Measurements from ENCODE around the gene CDC14A. TPM values are rescaled to one million over a fixed set of nuclear protein-coding genes. Genes with fewer than 3 reads are reported as not detected.

CDC14A gene
- total RNA-seq, 1 experiment from 2014 or later = 11.1 TPM

- TF ChIP-seq, protein P1, sequence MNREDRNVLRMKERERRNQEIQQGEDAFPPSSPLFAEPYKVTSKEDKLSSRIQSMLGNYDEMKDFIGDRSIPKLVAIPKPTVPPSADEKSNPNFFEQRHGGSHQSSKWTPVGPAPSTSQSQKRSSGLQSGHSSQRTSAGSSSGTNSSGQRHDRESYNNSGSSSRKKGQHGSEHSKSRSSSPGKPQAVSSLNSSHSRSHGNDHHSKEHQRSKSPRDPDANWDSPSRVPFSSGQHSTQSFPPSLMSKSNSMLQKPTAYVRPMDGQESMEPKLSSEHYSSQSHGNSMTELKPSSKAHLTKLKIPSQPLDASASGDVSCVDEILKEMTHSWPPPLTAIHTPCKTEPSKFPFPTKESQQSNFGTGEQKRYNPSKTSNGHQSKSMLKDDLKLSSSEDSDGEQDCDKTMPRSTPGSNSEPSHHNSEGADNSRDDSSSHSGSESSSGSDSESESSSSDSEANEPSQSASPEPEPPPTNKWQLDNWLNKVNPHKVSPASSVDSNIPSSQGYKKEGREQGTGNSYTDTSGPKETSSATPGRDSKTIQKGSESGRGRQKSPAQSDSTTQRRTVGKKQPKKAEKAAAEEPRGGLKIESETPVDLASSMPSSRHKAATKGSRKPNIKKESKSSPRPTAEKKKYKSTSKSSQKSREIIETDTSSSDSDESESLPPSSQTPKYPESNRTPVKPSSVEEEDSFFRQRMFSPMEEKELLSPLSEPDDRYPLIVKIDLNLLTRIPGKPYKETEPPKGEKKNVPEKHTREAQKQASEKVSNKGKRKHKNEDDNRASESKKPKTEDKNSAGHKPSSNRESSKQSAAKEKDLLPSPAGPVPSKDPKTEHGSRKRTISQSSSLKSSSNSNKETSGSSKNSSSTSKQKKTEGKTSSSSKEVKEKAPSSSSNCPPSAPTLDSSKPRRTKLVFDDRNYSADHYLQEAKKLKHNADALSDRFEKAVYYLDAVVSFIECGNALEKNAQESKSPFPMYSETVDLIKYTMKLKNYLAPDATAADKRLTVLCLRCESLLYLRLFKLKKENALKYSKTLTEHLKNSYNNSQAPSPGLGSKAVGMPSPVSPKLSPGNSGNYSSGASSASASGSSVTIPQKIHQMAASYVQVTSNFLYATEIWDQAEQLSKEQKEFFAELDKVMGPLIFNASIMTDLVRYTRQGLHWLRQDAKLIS (CRISPR knock-in tag; IDR thresholded peaks at IDR 0.05; ENCODE audit: borderline replicate concordance) = no peak
- TF ChIP-seq ZNF671 (CRISPR knock-in tag; IDR thresholded peaks at IDR 0.05) (no peak), NR3C1 (CRISPR knock-in tag; conservative IDR thresholded peaks at IDR 0.05; ENCODE audit: low read depth) (no peak), ETV6 (CRISPR knock-in tag; IDR thresholded peaks at IDR 0.05) (no peak), ZSCAN18 (CRISPR knock-in tag; IDR thresholded peaks at IDR 0.05) (no peak), GTF2I (CRISPR knock-in tag; conservative IDR thresholded peaks at IDR 0.05) (no peak), CTCF (IDR thresholded peaks at IDR 0.05) (no peak), ATF3 (CRISPR knock-in tag; conservative IDR thresholded peaks at IDR 0.05) (no peak), ZNF425 (CRISPR knock-in tag; conservative IDR thresholded peaks at IDR 0.05) (no peak)
Observed at GRCh38 chr1:100360790-100361510, 8.6 kb downstream of the CDC14A start (continued).

DNA sequence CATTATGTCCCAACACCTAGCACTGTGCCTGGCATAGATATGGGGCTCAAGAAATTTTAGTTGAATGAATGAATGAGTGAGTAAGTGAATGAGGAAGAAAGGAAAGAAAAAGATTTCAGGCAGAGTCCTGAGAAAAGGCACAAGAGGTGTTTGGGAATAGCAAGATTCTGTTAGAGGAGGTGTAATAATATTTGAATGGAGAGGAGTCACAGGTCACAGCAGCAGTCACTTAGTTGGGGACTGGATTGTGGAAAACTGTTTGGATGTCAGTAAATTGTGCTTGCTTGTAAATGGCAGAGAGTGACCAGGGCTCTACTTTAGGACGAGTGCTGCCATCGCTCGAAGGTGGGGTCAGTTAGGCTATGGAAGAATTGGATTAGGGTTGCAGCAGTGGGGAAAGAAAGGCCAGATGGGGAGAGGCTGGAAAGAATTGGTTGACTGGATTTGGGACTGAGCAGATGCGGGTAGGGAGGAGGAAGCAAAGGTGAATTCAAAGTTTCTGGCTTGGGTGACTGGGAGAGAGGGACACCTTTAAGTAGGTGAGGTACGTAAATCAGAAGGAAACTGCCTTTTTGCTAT lies 9.3 kb downstream of the CDC14A start:
- DNase-seq (ENCODE audit: low spot score) (no peak), ATAC-seq (no peak)
- Mint-ChIP-seq H3K4me3 (no peak overlapping the region), H3K4me1 (peaks cover 41% of the 10 kb centered on the region), H3K36me3 (peaks cover 9% of the 10 kb centered on the region; the same call in 1 of the 2 replicates), H3K9me3 (no peaks in the 10 kb centered on the region), H3K27me3 (ENCODE audit: low read depth) (no peaks in the 10 kb centered on the region), H3K27ac (peak overlapping the region; percentile 76)
- POLR2A ChIA-PET = no interaction called here
- CTCF ChIA-PET = no interaction called here
- no peak for TF ChIP-seq ATF6 (CRISPR knock-in tag; IDR thresholded peaks at IDR 0.05)
- TF ChIP-seq ELF4 (CRISPR knock-in tag; IDR thresholded peaks at IDR 0.05; ENCODE audit: low read depth) = no peak
- TF ChIP-seq CREB1 (CRISPR knock-in tag; IDR thresholded peaks at IDR 0.05) = no peak
- TF ChIP-seq CREM (CRISPR knock-in tag; IDR thresholded peaks at IDR 0.05) = no peak
- TF ChIP-seq FOXJ3 (CRISPR knock-in tag; IDR thresholded peaks at IDR 0.05; ENCODE audit: borderline replicate concordance) = no peak
